Eye (tissue), 1 donor: ENCODE measurements around the gene NAT9.

Source experiments
- DNase-seq: peaks from one replicate; pipeline ENCODE4 v3.0.0-alpha.2; 2015

Gene NAT9

GRCh38 chr17:74805591-74805991, 29.4 kb upstream of the NAT9 start:
- DNase-seq = no peak

DNA sequence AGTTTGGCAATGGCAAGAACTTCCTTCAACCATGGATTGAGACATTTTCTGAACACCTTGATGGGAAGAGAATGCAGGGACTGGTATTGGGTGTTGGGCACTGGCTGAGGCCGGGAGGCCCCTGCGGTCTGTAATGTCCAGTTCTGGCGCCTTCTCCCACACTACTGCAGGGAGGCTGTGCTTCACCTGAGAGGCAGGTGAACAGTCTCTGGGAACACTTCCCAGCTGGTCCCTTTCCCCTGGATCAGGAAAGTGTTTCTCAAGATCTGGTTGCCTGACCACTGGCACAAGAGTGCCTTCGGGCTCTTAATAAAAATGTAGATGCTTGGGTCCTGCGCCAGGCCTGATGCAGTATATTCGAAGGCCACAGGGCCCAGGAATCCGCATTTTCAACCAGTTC, 28.5 kb upstream of the NAT9 start:
- DNase-seq = no peak

GRCh38 chr17:74803971-74804370, 27.8 kb upstream of the NAT9 start:
- DNase-seq = no peak

DNA sequence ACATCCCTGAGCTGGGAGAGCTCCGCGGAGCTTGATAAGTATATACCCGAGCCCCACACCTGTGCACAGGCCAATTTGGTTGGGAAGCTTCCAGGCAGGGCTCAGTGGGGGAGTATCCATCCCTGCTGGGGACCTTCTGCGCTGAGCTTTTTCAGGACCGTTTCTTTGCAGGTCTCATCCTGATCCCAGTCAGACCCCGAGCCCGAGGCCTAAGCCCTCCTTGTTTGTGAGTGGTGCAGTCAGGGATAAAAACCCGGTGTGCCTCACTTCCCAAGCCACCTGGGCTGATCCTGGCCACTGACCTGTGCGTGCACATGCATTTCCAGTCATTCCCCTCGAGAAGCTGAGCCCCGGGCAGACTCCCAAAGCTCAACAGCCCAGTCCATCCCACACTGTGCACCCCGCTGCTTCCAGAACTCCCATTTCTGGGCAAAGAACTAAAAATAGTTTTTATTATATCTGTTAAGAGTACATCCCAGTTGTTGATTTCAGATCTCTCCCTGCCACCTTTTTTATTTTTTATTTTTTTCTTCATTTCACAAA, 27.3 kb upstream of the NAT9 start:
- no peak for DNase-seq

- no peak for DNase-seq
These were observed 25.8 kb upstream of the NAT9 start for GRCh38 chr17:74801896-74802295.

GRCh38 chr17:74800531-74800930, 24.4 kb upstream of the NAT9 start:
- DNase-seq = no peak

GRCh38 chr17:74799097-74799496, 23.0 kb upstream of the NAT9 start:
- no peak for DNase-seq

GRCh38 chr17:74798239-74798707, 22.1 kb upstream of the NAT9 start:
- DNase-seq = no peak

DNA sequence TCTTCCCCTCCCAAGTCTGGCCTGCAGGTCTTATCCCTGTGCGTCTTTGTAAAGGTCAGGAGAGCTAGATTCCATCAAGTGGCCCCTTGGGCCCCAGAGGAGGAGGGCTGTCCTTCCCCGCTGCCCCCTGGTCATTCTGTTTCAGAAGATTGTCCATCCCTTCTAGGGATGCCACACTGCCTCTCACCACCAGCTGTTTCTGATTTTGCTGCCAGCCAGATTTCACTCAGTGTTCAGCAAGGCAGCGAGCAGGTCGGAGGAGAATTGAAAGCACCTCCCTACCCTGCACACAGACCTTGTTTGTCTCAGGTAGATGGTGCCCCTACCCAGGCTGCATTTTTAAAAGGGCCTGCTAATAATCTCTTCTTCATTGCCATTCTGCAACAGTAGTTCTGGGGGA, 21.7 kb upstream of the NAT9 start:
- no peak for DNase-seq

DNA sequence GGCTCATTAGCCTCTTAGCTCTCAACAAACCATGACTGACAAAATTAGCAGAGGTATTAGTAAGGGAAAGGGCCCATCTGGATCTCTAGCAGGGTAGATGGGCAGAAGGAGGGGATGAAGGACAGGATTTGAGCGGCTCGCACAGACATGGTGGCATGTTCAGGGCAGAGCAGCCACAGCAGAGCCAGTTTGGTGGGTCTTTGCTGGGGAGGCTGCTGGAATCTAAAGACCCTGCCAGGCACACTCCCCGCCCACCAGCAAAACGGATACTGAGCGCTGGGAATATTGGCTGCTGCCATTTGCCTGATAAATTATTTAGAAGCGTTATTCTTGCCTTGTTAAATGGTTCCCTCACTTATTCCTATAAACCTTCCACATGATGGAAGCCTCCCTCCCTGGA, 20.7 kb upstream of the NAT9 start:
- peak; percentile 61 for DNase-seq

GRCh38 chr17:74796211-74796610, 20.1 kb upstream of the NAT9 start:
- no peak for DNase-seq

- DNase-seq = no peak
These were observed 19.3 kb upstream of the NAT9 start for GRCh38 chr17:74795327-74796020.

DNA sequence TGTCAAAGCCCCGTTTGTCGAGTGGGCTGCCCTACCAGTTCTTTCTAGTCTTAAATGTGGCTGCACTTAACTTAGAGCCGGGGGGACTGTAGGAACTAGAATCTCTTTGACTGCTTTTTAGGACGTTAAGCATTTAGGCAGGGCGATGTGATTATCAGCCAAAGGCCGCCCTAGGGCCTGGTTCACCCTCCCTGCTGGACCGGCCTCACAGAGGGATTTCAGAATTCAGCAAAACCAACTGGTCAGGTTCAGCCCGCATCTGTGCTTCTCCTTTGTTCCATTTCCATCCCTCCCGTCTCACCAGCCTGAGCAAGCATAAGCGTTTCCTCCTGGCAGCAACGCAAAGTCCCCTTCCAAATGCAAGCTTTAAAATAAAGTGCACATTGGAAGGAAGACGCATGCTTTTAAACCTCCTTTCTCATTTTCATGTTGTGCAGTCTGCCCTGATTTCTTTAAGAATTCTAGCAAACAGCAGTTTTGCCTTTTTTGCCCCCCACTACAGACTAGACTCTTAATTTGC, 16.5 kb upstream of the NAT9 start:
- no peak for DNase-seq

- DNase-seq = no peak
These were observed 14.3 kb upstream of the NAT9 start for GRCh38 chr17:74790161-74791058.

DNA sequence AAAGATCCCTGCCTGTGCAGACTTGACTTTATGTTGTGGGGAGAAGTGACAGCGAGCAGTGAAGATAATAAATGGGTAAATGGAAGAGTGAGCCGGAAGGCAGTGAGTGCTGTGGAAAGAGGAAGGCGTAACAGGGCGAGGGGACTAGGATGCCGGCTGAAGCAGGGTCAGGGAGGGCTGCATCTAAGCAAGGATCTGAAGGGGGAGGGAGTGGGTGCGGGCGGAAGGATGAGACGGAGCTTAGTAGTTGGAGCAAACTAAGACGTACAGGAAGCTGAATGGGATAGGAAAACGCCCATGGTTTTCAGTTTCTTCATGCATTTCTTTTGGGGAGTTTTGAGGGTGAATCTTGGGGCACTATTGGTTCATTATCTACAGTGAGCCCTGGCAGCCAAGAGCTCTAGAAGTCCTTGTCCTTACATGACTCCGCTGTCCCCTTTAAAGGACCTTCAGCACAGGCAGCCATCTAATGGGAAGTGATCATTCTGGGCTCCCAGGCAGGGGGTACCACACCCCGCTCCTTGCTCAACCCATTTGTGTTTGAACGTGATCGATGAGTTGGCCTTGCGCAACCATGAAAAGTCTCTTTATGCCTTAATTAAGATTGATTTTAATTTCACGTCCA, 10.4 kb upstream of the NAT9 start:
- no peak for DNase-seq

DNA sequence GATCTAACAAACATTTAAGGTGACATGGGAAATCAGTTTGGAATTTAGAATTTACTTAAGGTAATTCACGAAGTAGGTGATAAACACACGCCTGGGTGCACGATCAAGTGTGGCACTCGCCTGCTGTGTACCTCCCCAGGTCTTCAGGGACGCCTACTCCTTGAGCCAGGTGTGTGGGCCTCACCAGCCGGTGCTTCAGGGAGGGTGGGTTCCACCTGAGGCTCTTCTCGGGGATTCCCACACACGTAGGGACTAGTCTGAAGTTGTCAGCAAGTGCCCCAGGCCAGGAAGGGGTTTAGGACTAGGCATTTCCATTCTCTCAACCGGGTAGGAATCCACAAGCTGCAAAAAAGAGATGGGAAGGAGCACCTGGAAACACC, 9.8 kb upstream of the NAT9 start:
- DNase-seq = no peak

GRCh38 chr17:74785096-74785980, 9.2 kb upstream of the NAT9 start:
- no peak for DNase-seq

DNA sequence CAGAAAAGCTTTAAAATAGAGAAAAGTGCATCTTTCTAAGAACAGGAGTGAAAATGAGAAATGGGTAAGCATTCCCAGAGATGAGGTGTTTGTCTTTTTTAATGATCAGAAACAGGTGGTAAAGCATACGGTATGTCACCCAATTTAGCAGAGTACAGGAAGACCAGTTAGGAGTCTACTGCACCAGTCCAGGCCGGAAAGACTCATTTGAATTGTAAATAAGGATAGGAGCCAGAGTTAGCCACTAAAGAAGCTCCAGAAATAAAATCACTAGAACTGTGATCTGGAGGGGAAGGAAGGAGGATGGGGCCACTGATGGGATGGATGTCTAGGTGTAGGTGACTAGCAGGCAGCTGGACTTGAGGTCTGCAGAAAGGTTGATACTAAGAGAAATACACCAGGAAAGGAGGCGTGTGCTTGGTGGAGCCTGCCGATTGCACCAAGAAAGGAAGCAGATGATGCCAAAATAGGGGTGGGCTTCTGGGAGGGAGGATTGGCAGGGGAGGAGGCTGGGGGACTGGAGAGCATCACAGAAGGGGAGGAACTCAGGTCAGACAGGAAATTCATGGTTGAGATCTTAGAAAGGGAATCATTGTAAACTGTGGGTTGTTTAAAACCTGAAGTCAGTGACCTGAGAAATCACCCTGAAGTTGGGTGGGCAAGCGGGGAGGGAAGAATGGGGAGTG, 8.1 kb upstream of the NAT9 start:
- DNase-seq = no peak

- no peak for DNase-seq
These were observed 6.4 kb upstream of the NAT9 start for GRCh38 chr17:74782571-74782970.

DNA sequence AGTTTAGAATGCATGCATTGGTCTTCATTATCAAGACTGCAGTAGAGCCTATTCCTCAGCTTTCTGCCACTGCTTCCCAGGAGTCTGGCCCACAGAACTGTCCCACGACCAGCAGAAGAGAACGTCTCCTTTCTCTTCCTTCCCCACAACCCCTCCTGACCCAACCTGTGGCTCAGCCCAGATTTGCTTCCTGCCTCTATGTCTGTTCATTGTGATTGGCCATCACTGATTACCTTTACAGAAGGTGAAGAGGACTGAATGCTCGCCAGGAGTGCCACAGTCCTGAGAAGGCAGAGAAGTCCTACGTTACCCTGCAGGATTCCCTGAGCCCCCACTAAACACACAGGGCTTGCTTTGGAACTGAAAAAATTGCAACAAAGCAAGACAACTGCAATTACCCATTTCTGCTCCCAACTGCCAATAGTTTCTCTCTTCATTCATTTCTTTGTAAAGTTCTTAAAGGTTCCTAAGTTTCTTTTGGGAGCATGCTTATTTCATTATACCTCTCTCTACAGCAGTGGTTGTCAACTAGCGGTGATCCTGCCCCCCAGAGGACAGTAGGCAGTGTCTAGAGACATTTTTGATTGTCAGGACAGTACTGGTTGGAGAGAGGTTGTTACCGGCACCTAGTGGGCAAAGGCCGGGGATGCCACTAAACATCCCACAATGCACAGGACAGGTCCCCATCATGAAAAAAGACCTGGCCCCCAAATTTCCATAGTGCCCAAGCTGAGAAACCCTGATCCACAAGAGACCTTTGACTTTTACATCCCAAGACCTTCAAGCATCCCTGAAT, 4.5 kb upstream of the NAT9 start:
- peak; percentile 30 for DNase-seq

DNA sequence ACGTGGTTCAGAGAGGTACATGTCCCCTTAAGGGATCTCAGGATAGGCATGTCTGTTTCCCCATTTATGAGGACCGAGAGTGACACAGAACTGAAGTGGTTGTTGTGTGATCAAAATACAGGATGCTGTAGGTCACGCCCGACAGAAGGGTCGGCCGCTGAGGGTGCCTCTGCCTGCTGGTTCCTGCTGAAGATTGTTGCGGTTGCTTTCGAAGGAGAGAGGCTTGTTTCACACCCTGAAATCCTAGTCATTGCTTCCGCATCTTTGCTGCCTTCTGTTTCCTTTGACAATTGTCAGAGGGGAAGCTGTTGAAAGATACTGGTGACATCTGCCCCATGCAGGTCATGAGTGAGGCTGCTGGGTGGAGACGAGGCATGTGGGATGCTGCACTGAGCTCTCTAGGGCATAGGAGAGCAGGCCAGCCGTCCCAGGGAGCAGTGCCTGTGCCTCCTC, 3.8 kb upstream of the NAT9 start:
- DNase-seq = no peak
